HepG2 (cell line): ENCODE results near the gene AKR1B15. TPM values are rescaled to one million over a fixed set of nuclear protein-coding genes. Genes with fewer than 3 reads are reported as not detected.

ENCODE experiments used
- ATAC-seq: fragments of 200-7000 bp; cut with Tn5 transposase; 3 replicates; pipeline ENCODE4 v1.9.1; 2020; ENCODE audit warnings: mild to moderate bottlenecking, moderate library complexity
- BruUV-seq: library from RNA; stranded (reverse); fragments of 400-500 nt; replicated peaks from 2 replicates; lab custom pipeline; 2021; lab: Mats Ljungman, UMichigan
- CTCF ChIA-PET: fragments of 300-600 bp; formaldehyde crosslinking; extraction: SDS; loops from one replicate; lab custom pipeline; 2021; ENCODE audit warnings: low total read pairs, inconsistent platforms, low intra/inter-chr PET ratio; lab: Yijun Ruan, JAX
- POLR2A ChIA-PET: fragments of 350-600 bp; sonication (Branson Sonifier 250); formaldehyde crosslinking; loops from one replicate; lab custom pipeline; 2020; ENCODE audit warnings: antibody characterized with exemption, inconsistent platforms; lab: Yijun Ruan, JAX
- DNase-seq: peaks from one replicate; pipeline ENCODE4 v3.0.0-alpha.2; 2015; ENCODE audit warnings: low spot score
- FAIRE-seq: peaks from 3 replicates; lab custom pipeline; 2011; peaks lifted over from hg19 to GRCh38; lab: Jason Lieb, UNC
- H2AFZ ChIP-seq: one replicate; pipeline ENCODE4 v1.6.1; 2011; ENCODE audit warnings: low read length, inconsistent platforms
- H3K27ac ChIP-seq: fragments of 300-600 bp; 3 replicates; pipeline ENCODE4 v1.8.0; 2011; ENCODE audit warnings: mixed run types, mild to moderate bottlenecking, mixed read lengths, low read length, inconsistent platforms; ENCODE audit not compliant: insufficient read depth; ENCODE audit errors: extremely low read length
- H3K27me3 ChIP-seq, 2 experiments: fragments of 200-600 bp in 1 of 2; 2 replicates in 1 of 2; 3 replicates in 1 of 2; pipeline versions ENCODE4 v1.6.0 to v1.8.0; 2011; ENCODE audit warnings: low read length in 2 of 2, mild to moderate bottlenecking in 2 of 2, moderate library complexity in 2 of 2, inconsistent platforms in 1 of 2; ENCODE audit not compliant: insufficient read depth in 2 of 2, control insufficient read depth in 1 of 2
- H3K36me3 ChIP-seq, 2 experiments: fragments of 200-600 bp in 1 of 2; replicated peaks in 1 of 2; 2 replicates in 1 of 2; 3 replicates in 1 of 2; pipeline versions ENCODE4 v1.5.1 to v1.8.0; 2011; ENCODE audit warnings: low read length in 2 of 2, inconsistent platforms in 1 of 2; ENCODE audit not compliant: insufficient read depth in 2 of 2, control insufficient read depth in 1 of 2
- H3K4me1 ChIP-seq: 2 replicates; pipeline ENCODE4 v1.5.1; 2012; ENCODE audit warnings: low read length, inconsistent platforms; ENCODE audit not compliant: insufficient read depth
- H3K4me2 ChIP-seq: 2 replicates; pipeline ENCODE4 v1.6.0; 2011; ENCODE audit warnings: low read depth, low read length, inconsistent platforms
- H3K4me3 ChIP-seq, 3 experiments: fragments of 200-600 bp in 1 of 3; sonication (generic), shearing (Covaris generic) in 1 of 3; replicated peaks in 1 of 3; 2 replicates each; pipeline ENCODE4 v1.5.1; 2011 to 2016; ENCODE audit warnings: low read length in 3 of 3, inconsistent platforms in 2 of 3, low read depth in 2 of 3, mild to moderate bottlenecking in 2 of 3, control low read depth in 1 of 3, mixed read lengths in 1 of 3; ENCODE audit not compliant: insufficient read depth in 1 of 3
- H3K79me2 ChIP-seq: one replicate; pipeline ENCODE4 v1.6.1; 2011; ENCODE audit warnings: low read length, inconsistent platforms; ENCODE audit not compliant: insufficient read depth
- H3K9ac ChIP-seq: 2 replicates; pipeline ENCODE4 v1.6.0; 2011; ENCODE audit warnings: mild to moderate bottlenecking, low read depth, low read length, inconsistent platforms; ENCODE audit not compliant: insufficient read depth
- H3K9me3 ChIP-seq: 2 replicates; pipeline ENCODE4 v1.5.1; 2012; ENCODE audit warnings: mild to moderate bottlenecking, low read length
- H4K20me1 ChIP-seq: 2 replicates; pipeline ENCODE4 v1.6.0; 2011; ENCODE audit warnings: inconsistent platforms, mild to moderate bottlenecking, low read length, moderate library complexity; ENCODE audit not compliant: insufficient read depth
- ARHGAP35 ChIP-seq: sonication (generic); formaldehyde crosslinking; IDR thresholded peaks from 2 replicates; pipeline ENCODE4 v1.9.0; 2022; ENCODE audit warnings: mild to moderate bottlenecking, inconsistent platforms, moderate library complexity, missing genetic modification reagents, borderline replicate concordance
- BRF2 ChIP-seq: sonication (generic); formaldehyde crosslinking; IDR thresholded peaks from 2 replicates; pipeline ENCODE4 v1.8.1; 2022; ENCODE audit warnings: mild to moderate bottlenecking, missing genetic modification reagents
- FLYWCH1 ChIP-seq: sonication (generic); formaldehyde crosslinking; IDR thresholded peaks from 2 replicates; pipeline ENCODE4 v1.8.1; 2023; ENCODE audit warnings: mild to moderate bottlenecking, missing genetic modification reagents
- FOXK1 ChIP-seq: sonication (generic); formaldehyde crosslinking; IDR thresholded peaks from 2 replicates; pipeline ENCODE4 v1.4.0; 2020; ENCODE audit warnings: low read depth, missing genetic modification reagents, borderline replicate concordance
- ZBTB33 ChIP-seq: sonication (generic); formaldehyde crosslinking; IDR thresholded peaks from 2 replicates; pipeline ENCODE4 v1.4.0; 2020; ENCODE audit warnings: missing genetic modification reagents
- ZNF639 ChIP-seq: conservative IDR thresholded peaks from 2 replicates; pipeline ENCODE4 v1.6.1; 2018; ENCODE audit warnings: missing genetic modification reagents
- ZNF749 ChIP-seq: sonication (generic); formaldehyde crosslinking; IDR thresholded peaks from 2 replicates; pipeline ENCODE4 v1.8.0; 2022; ENCODE audit warnings: mild to moderate bottlenecking, missing genetic modification reagents, moderate library complexity, borderline replicate concordance
- WGBS: methylation state at CpG from one replicate; pipeline ENCODE4 v1.1.6; 2017; ENCODE audit warnings: low lambda C conversion rate; 5-methylcytosine and 5-hydroxymethylcytosine counted together
- in situ Hi-C: cut with HindIII; loops from 2 replicates; pipeline ENCODE4 v1.10.0; 2017; ENCODE audit warnings: low pct_unique_long_range_greater_than_20kb; ENCODE audit not compliant: extremely low pct_ligation_motif_present
- intact Hi-C: fragments of 100-400 bp; cut with micrococcal nuclease; formaldehyde crosslinking; loops from one replicate; pipeline ENCODE4 v1.10.0; 2022; ENCODE audit not compliant: unreplicated experiment
- polyA plus RNA-seq, 8 experiments: library from polyadenylated mRNA; depleted of rRNA in 3 of 8; stranded (reverse) in 7 of 8; unstranded in 1 of 8; fragments of >200 nt; fragmentation: Illumina TruSeq in 4 of 8; extraction: Trizol in 4 of 8; gene quantifications; 2 replicates each; pipeline versions ENCODE4 v1.2.1 to v1.2.3, GENCODE V29; 2011 to 2016; ENCODE audit warnings: low read depth in 4 of 8, missing spikeins in 1 of 8, mixed read lengths in 1 of 8; ENCODE audit not compliant: insufficient read depth in 1 of 8
- total RNA-seq, 5 experiments: library from RNA; depleted of rRNA; stranded (reverse); fragments of >200 nt; fragmentation: Illumina TruSeq; extraction: Trizol; gene quantifications; 2 replicates each; pipeline ENCODE4 v1.2.3, GENCODE V29; 2016; ENCODE audit warnings: low read depth in 1 of 5

Gene AKR1B15
- total and polyA plus RNA-seq, 2 of the 13 experiments (the other 11 are each of a cell fraction or from before 2014, with no cell fraction given) = 0.77 TPM; not detected in 1

GRCh38 chr7:134509010-134509409, 39.9 kb upstream of the AKR1B15 start:
- Histone ChIP-seq H3K9ac (no peak overlapping the region), H3K9me3 (no peaks in the 10 kb centered on the region), H3K4me3 (no peak overlapping the region), H3K27me3 (peaks cover 0 to 2% of the 10 kb centered on the region in 2 experiments; a peak in 2 of 5 replicates), H3K4me2 (no peak overlapping the region), H3K27ac (no peak overlapping the region), H3K4me1 (no peaks in the 10 kb centered on the region), H3K79me2 (no peaks in the 10 kb centered on the region), H2AFZ (no peak overlapping the region), H4K20me1 (no peaks in the 10 kb centered on the region), H3K36me3 (no peaks in the 10 kb centered on the region)
- in situ Hi-C loops (no loop called here), intact Hi-C loops (no loop called here)
- TF ChIP-seq FLYWCH1 (CRISPR knock-in tag) = no peak
- TF ChIP-seq ARHGAP35 (CRISPR knock-in tag) = no peak
- no peak for TF ChIP-seq ZNF639
- TF ChIP-seq ZNF749 (CRISPR knock-in tag) = no peak
- CTCF ChIA-PET = interaction anchor here (1.2 kb wide), 1 partner anchor 76 kb away, joined by 4 read pairs; no protein-coding TSS in a partner anchor
- 0% methylated on average over 1 of the region's 1 CpG for WGBS
- no TSS peak for BruUV-seq
- POLR2A ChIA-PET = no interaction called here
- FAIRE-seq = no peak
- DNase-seq = no peak
- ATAC-seq = no peak

- Histone ChIP-seq H3K4me3 (no peak overlapping the region), H3K79me2 (no peaks in the 10 kb centered on the region), H3K4me2 (no peak overlapping the region), H4K20me1 (no peaks in the 10 kb centered on the region), H3K36me3 (no peaks in the 10 kb centered on the region), H2AFZ (no peak overlapping the region), H3K27ac (no peak overlapping the region), H3K27me3 (peaks cover 2% of the 10 kb centered on the region in 2 experiments; a peak in 3 of 5 replicates), H3K9ac (no peak overlapping the region), H3K9me3 (no peaks in the 10 kb centered on the region), H3K4me1 (no peaks in the 10 kb centered on the region)
- 4% methylated on average over 4 of the region's 5 CpGs for WGBS
- TF ChIP-seq BRF2 = no peak
- TF ChIP-seq ZBTB33 = no peak
- no peak for TF ChIP-seq FOXK1
- no TSS peak for BruUV-seq
- ChIA-PET POLR2A (no interaction called here), CTCF (interaction anchor here (4.8 kb wide), 1 partner anchor 78 kb away, joined by 68 read pairs; no protein-coding TSS in a partner anchor)
- DNase-seq (no peak), ATAC-seq (no peak), FAIRE-seq (no peak)
- in situ Hi-C loops (loop anchor here (5.0 kb wide), 2 partner anchors 78 to 92 kb away; no protein-coding TSS in a partner anchor), intact Hi-C loops (no loop called here)
Measured at GRCh38 chr7:134510646-134511045, 38.3 kb upstream of the AKR1B15 start.
